PFSK-1 (cell line): ENCODE measurements around the gene AKAP1.

Source experiments
- POLR2AphosphoS5 ChIP-seq: IDR thresholded peaks from 2 replicates; pipeline ENCODE4 v1.6.1; 2012; ENCODE audit warnings: low read depth, mild to moderate bottlenecking, control low read depth, low read length, moderate library complexity
- SIN3A ChIP-seq: IDR thresholded peaks from 2 replicates; pipeline ENCODE4 v1.6.1; 2012; ENCODE audit warnings: mild to moderate bottlenecking, low read length, moderate library complexity, borderline replicate concordance; ENCODE audit not compliant: insufficient read depth

GRCh38 chr17:57144567-57144966 lies 59.5 kb downstream of the AKAP1 start:
- TF ChIP-seq POLR2AphosphoS5 (no peak), SIN3A (no peak)
